GM12872 (cell line): ENCODE results near the gene TPO.

Experiments used
- CTCF ChIP-seq: IDR thresholded peaks from 3 replicates; pipeline ENCODE4 v1.5.1; 2011; ENCODE audit warnings: low read depth, mild to moderate bottlenecking, low read length, moderate library complexity; ENCODE audit not compliant: insufficient read depth

TPO gene

GRCh38 chr2:1493431-1494126, 80.3 kb downstream of the TPO start:
- no peak for TF ChIP-seq CTCF

- no peak for TF ChIP-seq CTCF
Measured at GRCh38 chr2:1494257-1494656, 81.0 kb downstream of the TPO start.

- TF ChIP-seq CTCF: no peak
Measured at GRCh38 chr2:1494906-1495305, 81.6 kb downstream of the TPO start.

GRCh38 chr2:1495676-1496358, 82.6 kb downstream of the TPO start:
- TF ChIP-seq CTCF: no peak

- TF ChIP-seq CTCF: no peak
Measured at GRCh38 chr2:1496359-1496821, 83.1 kb downstream of the TPO start.

GRCh38 chr2:1497122-1497611, 83.9 kb downstream of the TPO start:
- TF ChIP-seq CTCF: no peak

GRCh38 chr2:1498176-1498575, 84.9 kb downstream of the TPO start:
- no peak for TF ChIP-seq CTCF
